Fibroblast of gingiva (primary cell): ENCODE results near the gene SLC20A1.

Source experiments
- DNase-seq: peaks from one replicate; pipeline ENCODE4 v3.0.0-alpha.2; 2011; ENCODE audit warnings: low read depth

SLC20A1 gene

GRCh38 chr2:112709703-112710102 is 64.0 kb downstream of the SLC20A1 start:
- no peak for DNase-seq

GRCh38 chr2:112710956-112711750 is 65.4 kb downstream of the SLC20A1 start:
- no peak for DNase-seq

- no peak for DNase-seq
These were observed 66.7 kb downstream of the SLC20A1 start for GRCh38 chr2:112712465-112712864.

- DNase-seq: no peak
These were observed 67.3 kb downstream of the SLC20A1 start for GRCh38 chr2:112712903-112713584.
